ENCODE results near the gene COL16A1. TPM values are rescaled to one million over a fixed set of nuclear protein-coding genes. Genes with fewer than 3 reads are reported as not detected.

Gene COL16A1
- total RNA-seq, 2 donors from 2014 or later: 15.7 to 23.3 TPM

- intact Hi-C loops (cut with DNase I, micrococcal nuclease): no loop called here
- DNase-seq (no peak), ATAC-seq (no peak)
Observed at GRCh38 chr1:31624309-31624708, 79.5 kb downstream of the COL16A1 start.

DNA sequence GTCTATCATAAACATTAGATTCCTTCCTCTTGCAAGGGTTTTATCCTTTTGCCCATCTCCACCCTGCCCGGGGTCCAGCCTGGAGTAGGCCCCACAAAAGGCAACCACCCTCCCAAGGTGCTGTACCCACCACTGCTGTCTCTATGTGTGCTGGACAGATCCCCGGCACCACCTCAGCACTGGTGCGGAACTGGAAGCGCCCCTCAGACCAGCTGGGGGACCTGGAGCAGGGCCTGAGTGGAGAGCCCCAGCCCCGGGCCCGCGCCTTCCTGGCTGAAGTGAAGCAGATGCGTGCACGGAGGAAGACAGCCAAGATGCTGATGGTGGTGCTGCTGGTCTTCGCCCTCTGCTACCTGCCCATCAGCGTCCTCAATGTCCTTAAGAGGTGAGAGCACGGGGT lies 80.5 kb downstream of the COL16A1 start:
- DNase-seq (no peak), ATAC-seq (no peak)
- intact Hi-C loops (cut with DNase I, micrococcal nuclease): no loop called here

DNA sequence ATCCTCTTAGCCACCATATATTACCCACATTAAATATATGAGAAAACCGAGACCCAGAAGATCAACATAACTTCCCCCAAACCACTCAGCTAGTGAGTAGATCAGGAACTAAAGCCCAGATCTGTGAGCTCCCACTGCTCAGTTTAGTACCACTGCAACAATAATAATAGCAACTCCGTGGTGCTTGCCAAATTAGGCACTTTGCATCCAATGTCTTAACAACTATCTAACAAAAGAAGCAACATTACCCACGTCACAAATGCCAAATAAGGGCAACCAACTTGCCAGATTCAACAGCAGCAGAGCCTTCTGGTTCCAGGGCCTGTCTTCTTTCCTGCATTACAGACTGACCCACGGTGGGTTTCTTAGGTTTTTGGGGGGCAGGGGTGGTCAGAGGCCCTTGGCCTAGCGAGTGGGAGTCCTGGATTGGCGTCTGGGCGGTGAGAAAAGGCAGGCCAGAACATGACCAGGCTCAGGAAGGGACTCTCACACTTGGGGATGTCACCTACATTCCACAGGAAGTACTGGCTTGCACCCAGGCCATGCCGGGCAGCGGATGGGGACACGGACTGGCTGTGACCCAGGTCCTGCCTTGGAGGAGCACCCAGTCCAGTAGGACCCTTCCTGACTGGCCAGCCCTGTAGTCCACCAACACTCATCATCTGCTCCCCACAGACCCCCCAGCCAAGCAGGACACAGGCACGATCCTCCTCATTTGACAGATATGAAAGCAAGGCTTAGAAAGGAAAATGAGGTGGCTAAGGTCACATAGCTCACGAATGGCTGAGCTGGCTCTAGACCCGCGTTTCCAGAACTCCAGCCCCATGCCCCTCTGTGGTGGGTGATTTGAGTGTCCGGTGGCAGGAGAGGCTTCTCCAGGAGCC lies 81.7 kb downstream of the COL16A1 start:
- no peak for DNase-seq
- ATAC-seq: no peak
- intact Hi-C loops (cut with DNase I, micrococcal nuclease): no loop called here

GRCh38 chr1:31621498-31621820 lies 82.4 kb downstream of the COL16A1 start:
- ATAC-seq: no peak
- no peak for DNase-seq

DNA sequence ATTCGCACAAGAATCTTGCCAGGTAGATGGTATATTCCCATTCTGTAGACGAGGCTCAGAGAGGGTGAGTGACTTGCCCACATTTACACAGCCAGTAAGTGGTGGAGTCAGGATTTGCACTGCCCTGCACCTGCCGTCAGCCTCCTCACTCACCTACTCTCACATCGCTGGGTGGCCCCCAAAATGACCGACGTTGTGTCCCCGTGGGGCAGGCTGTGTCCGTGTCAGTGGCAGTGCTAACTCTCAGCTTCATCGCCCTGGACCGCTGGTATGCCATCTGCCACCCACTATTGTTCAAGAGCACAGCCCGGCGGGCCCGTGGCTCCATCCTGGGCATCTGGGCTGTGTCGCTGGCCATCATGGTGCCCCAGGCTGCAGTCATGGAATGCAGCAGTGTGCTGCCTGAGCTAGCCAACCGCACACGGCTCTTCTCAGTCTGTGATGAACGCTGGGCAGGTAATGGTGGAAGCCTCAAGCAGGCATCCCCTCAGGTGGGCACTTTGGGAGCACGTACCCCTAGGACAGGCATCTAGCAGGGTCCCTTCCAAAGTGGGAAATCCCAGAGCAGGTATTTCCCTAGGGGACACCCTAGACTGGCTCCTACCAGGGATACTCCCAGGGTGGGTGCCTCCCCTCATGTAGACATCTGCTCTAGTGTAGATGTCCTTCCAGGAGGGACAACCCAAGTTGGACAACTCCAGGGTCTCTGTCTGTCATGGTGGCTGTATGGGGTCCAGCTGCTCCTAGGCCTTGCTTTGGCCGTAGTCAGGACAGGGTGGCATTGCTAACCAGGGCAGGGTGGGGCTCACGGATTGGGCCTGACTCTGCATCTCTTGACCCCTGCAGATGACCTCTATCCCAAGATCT lies 83.0 kb downstream of the COL16A1 start:
- intact Hi-C loops (cut with DNase I, micrococcal nuclease): no loop called here
- ATAC-seq (no peak), DNase-seq (no peak)

More at GRCh38 chr1:31621498-31621820, 82.4 kb downstream of the COL16A1 start:
- intact Hi-C loops (cut with DNase I, micrococcal nuclease): no loop called here

- intact Hi-C loops (cut with DNase I, micrococcal nuclease): no loop called here
- DNase-seq: no peak
- peak; percentile 52 for ATAC-seq
Observed at GRCh38 chr1:31618916-31619846, 84.6 kb downstream of the COL16A1 start.

GRCh38 chr1:31617916-31618746 lies 85.7 kb downstream of the COL16A1 start:
- DNase-seq (peak in 1 of 2 donors; percentile 55), ATAC-seq (peak; percentile 75)
- intact Hi-C loops (cut with DNase I, micrococcal nuclease): no loop called here

GRCh38 chr1:31617218-31617915 lies 86.5 kb downstream of the COL16A1 start, which contains the start of gene HCRTR1:
TSS of gene HCRTR1 (plus strand) at chr1:31617689. CDS start at chr1:31619193, 1,504 bp downstream.
- DNase-seq (no peak), ATAC-seq (peak; percentile 12)
- intact Hi-C loops (cut with DNase I, micrococcal nuclease): no loop called here

- intact Hi-C loops (cut with DNase I, micrococcal nuclease): no loop called here
- no peak for DNase-seq
Observed at GRCh38 chr1:31615939-31616338, 87.9 kb downstream of the COL16A1 start.

DNA sequence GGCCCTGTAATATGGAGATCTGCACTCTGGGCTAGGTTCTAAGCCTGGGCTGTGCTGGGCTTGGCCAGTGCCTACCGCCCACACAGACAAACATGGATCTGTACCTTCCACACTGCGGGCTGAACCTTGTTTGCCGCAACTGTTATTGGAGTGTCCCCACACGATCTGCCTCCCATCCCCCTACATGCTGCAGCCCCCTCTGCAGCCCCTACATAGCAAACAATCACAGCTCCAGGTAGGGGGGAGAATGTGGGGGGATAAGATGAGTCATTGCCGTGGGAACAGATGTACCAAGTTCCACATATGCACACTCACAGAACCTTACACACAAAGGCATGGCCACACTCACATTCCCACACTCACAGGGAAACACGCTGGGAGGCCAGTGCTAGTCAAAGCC lies 88.4 kb downstream of the COL16A1 start:
- DNase-seq (no peak), ATAC-seq (no peak)
- intact Hi-C loops (cut with DNase I, micrococcal nuclease): no loop called here

More at GRCh38 chr1:31615939-31616338, 87.9 kb downstream of the COL16A1 start:
- ATAC-seq: no peak

DNA sequence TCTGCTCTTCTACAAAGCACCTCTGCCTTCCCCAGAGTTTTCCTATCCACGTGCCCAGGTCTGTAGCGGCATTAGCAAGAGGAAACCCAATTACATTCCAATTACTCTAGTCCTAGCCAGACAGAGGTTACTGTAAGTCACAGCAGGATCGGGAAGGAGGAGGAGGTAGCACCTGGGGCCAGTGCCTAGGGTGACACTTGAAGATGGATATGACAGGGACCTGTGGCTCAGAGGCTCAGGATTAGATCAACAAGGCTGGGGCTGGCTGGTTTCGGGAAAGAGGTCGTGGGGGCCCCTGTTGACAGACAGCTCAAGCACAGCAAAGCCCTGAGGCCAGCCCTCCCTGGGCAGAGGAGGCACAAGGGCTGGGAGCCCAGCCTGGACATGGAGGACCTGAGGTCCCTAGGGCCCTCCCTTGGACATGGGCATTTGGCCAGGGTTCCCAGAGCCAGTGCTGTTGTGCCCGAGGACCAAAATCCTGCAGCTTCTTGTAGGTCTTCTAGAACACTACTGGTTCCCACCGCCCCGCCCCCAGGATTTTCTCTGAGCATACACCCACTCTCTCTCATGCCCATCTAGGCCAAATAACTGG lies 89.3 kb downstream of the COL16A1 start:
- ATAC-seq (no peak), DNase-seq (no peak)
- intact Hi-C loops (cut with DNase I, micrococcal nuclease): no loop called here

DNA sequence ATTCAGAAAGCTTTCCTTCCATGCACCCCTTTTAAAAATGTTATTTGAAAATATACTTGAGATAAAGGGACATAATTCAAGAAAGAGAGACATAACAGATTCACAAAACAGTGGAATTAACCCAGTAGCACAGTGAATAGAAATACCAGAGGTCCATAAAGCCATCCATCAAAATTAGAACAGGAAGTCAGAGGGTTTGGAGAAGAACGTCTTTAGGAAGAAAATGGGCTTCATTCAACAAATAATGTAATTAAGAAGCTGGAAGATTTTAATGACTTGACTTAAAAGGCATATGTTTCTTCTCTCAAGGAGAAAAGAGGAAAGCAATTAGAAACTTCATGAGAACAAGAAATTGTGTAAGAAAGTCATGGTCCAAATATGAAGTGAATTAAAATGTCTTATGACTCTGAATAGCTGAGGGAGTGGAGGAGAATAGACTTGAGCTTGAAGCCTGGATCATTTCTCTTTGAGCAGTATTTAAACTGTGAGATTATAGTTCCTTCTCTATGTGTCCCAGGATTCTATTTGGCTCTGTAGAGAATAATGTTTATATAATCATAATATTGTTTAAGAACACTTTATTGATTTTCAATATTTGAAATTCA lies 94.2 kb downstream of the COL16A1 start:
- intact Hi-C loops (cut with DNase I, micrococcal nuclease): no loop called here
- ATAC-seq (no peak), DNase-seq (no peak)

- DNase-seq (no peak), ATAC-seq (no peak)
- intact Hi-C loops (cut with DNase I, micrococcal nuclease): no loop called here
Observed at GRCh38 chr1:31607360-31607759, 96.5 kb downstream of the COL16A1 start.

DNA sequence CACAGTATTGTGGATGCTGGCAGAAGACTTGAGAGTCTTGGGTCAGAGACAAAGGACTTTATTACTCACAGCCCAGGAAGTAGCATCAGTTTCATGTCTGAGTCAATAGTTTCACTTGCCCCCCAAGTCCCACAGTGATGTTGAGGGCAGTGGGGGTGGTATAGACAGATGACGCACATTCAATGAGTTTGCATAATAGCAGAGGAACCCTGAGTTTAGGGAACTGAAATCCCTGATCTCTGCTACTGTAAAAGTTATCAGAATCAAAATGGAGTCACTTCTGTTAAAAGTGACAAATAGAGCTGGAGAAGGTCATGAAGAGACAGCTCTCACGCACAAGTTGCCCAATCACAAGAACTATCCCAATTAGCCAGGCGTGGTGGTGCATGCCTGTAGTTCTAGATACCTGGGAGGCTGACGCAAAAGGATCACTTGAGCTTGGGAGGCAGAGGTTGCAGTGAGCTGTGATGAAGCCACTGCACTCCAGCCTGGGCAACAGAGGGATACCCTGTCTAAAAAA lies 97.8 kb downstream of the COL16A1 start:
- intact Hi-C loops (cut with DNase I, micrococcal nuclease): no loop called here
- DNase-seq (no peak), ATAC-seq (no peak)
